ENCODE data around the gene CDADC1. TPM values are rescaled to one million over a fixed set of nuclear protein-coding genes. Genes with fewer than 3 reads are reported as not detected.

The CDADC1 gene
- total RNA-seq, 1 experiment from 2014 or later = 7.6 TPM

DNA sequence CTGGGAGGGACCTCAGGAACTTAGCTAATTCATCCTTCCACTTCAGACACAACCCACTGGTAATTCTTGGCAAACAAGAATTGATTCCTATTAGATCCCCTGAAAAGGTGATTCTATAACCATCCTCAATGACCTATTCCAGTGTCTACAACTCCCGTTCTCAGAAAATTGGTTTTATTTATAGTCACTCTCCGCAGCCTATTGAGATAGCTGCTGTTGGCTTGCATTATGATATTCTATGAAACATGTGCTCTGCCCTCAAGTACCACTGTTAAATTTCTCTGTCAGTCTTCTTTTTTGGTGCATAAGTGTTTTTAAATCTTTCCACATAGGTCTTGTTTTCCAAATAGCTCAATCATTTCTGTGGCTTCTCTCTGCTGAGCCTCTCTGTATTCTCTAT is 75.0 kb downstream of the CDADC1 start (continued):
- TF ChIP-seq, protein P1, sequence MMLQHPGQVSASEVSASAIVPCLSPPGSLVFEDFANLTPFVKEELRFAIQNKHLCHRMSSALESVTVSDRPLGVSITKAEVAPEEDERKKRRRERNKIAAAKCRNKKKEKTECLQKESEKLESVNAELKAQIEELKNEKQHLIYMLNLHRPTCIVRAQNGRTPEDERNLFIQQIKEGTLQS (IDR thresholded peaks at IDR 0.05) = no peak
- TF ChIP-seq POLR2AphosphoS5 (IDR thresholded peaks at IDR 0.05; ENCODE audit: low read depth, low read length) = no peak

DNA sequence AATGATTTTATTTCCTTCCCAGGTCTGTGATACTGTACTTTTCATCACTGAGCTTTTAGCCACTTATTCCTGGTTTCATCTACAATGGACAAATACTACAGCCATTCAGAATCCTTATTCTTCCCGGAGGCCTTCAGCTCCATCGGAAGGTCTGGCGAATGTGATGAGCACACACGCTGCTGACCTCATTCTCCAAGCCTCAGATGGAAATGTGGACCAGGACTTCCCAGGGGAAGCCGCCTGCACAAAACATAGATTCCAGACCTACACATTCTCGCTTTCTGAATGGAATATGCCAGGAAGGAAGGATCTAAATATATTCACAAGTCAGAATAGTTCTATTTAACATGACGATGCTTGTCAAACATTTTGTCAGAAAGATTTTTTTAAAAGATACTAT is 75.6 kb downstream of the CDADC1 start:
- Histone ChIP-seq H3K4me3 (replicated peaks in 1 of 2; ENCODE audit: low read depth in 1 of 2, low read length in 2 of 2) (no peak overlapping the region), H3K9me3 (ENCODE audit: control insufficient read depth in 1 of 2, insufficient read depth in 1 of 2, low read depth in 1 of 2, low read length in 2 of 2) (no peaks in the 10 kb centered on the region), H3K4me1 (ENCODE audit: control insufficient read depth in 1 of 2, insufficient read depth in 2 of 2, low read length in 2 of 2) (no peaks in the 10 kb centered on the region), H4K20me1 (ENCODE audit: insufficient read depth) (no peaks in the 10 kb centered on the region), H3K27me3 (ENCODE audit: insufficient read depth, low read length) (no peaks in the 10 kb centered on the region), H2AFZ (ENCODE audit: low read depth, low read length, poor library complexity, severe bottlenecking) (no peak overlapping the region), H3K9me2 (ENCODE audit: insufficient read depth) (no peaks in the 10 kb centered on the region), H3K4me2 (ENCODE audit: low read length) (no peak overlapping the region), H3K36me3 (ENCODE audit: control insufficient read depth in 1 of 2, insufficient read depth in 2 of 2, low read length in 2 of 2) (no peaks in the 10 kb centered on the region), H3K9ac (ENCODE audit: low read length) (no peak overlapping the region), H3K27ac (ENCODE audit: low read depth, low read length) (no peak overlapping the region), H3K79me2 (ENCODE audit: insufficient read depth, low read length) (no peaks in the 10 kb centered on the region)
- intact Hi-C loops (cut with micrococcal nuclease) = loop anchor here (10.0 kb wide), 1 partner anchor 1951 kb away; no protein-coding TSS in a partner anchor
- RAD21 ChIA-PET (ENCODE audit: low non-redundant PET in 1 of 2, low total read pairs in 2 of 2, uncharacterized antibody in 2 of 2, unreplicated experiment in 2 of 2) = no interaction called here
- TF ChIP-seq SIN3A (IDR thresholded peaks at IDR 0.05; ENCODE audit: low read depth) = no peak
- TF ChIP-seq ZNF274 (IDR thresholded peaks at IDR 0.05; ENCODE audit: low read depth, low read length) = no peak
- TF ChIP-seq, protein P2, sequence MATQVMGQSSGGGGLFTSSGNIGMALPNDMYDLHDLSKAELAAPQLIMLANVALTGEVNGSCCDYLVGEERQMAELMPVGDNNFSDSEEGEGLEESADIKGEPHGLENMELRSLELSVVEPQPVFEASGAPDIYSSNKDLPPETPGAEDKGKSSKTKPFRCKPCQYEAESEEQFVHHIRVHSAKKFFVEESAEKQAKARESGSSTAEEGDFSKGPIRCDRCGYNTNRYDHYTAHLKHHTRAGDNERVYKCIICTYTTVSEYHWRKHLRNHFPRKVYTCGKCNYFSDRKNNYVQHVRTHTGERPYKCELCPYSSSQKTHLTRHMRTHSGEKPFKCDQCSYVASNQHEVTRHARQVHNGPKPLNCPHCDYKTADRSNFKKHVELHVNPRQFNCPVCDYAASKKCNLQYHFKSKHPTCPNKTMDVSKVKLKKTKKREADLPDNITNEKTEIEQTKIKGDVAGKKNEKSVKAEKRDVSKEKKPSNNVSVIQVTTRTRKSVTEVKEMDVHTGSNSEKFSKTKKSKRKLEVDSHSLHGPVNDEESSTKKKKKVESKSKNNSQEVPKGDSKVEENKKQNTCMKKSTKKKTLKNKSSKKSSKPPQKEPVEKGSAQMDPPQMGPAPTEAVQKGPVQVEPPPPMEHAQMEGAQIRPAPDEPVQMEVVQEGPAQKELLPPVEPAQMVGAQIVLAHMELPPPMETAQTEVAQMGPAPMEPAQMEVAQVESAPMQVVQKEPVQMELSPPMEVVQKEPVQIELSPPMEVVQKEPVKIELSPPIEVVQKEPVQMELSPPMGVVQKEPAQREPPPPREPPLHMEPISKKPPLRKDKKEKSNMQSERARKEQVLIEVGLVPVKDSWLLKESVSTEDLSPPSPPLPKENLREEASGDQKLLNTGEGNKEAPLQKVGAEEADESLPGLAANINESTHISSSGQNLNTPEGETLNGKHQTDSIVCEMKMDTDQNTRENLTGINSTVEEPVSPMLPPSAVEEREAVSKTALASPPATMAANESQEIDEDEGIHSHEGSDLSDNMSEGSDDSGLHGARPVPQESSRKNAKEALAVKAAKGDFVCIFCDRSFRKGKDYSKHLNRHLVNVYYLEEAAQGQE (IDR thresholded peaks at IDR 0.05; ENCODE audit: low read depth) = no peak
- TF ChIP-seq ELF1 (IDR thresholded peaks at IDR 0.05; ENCODE audit: borderline replicate concordance, low read depth) = no peak
- TF ChIP-seq EZH2 (IDR thresholded peaks at IDR 0.05) = no peak
- no peak for TF ChIP-seq SP1 (IDR thresholded peaks at IDR 0.05; ENCODE audit: low read depth)
- TF ChIP-seq EGR1 (IDR thresholded peaks at IDR 0.05; ENCODE audit: low read depth) = no peak
- no peak for TF ChIP-seq SRF (IDR thresholded peaks at IDR 0.05; ENCODE audit: low read depth)
- TF ChIP-seq EZH2phosphoT487 (IDR thresholded peaks at IDR 0.05; ENCODE audit: borderline replicate concordance) = no peak
- no peak for TF ChIP-seq ZFX (IDR thresholded peaks at IDR 0.05)
- no peak for TF ChIP-seq POLR2AphosphoS5 (IDR thresholded peaks at IDR 0.05; ENCODE audit: low read depth, low read length)
- no peak for TF ChIP-seq JUND (IDR thresholded peaks at IDR 0.05)
- TF ChIP-seq CEBPB (IDR thresholded peaks at IDR 0.05; ENCODE audit: low read depth) = no peak
- TF ChIP-seq FOSL1 (IDR thresholded peaks at IDR 0.05; ENCODE audit: low read depth) = no peak
- TF ChIP-seq, protein P3, sequence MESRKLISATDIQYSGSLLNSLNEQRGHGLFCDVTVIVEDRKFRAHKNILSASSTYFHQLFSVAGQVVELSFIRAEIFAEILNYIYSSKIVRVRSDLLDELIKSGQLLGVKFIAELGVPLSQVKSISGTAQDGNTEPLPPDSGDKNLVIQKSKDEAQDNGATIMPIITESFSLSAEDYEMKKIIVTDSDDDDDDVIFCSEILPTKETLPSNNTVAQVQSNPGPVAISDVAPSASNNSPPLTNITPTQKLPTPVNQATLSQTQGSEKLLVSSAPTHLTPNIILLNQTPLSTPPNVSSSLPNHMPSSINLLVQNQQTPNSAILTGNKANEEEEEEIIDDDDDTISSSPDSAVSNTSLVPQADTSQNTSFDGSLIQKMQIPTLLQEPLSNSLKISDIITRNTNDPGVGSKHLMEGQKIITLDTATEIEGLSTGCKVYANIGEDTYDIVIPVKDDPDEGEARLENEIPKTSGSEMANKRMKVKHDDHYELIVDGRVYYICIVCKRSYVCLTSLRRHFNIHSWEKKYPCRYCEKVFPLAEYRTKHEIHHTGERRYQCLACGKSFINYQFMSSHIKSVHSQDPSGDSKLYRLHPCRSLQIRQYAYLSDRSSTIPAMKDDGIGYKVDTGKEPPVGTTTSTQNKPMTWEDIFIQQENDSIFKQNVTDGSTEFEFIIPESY (IDR thresholded peaks at IDR 0.05; ENCODE audit: extremely low read depth, insufficient replicate concordance, low read length) = no peak
- ATAC-seq = no peak
- no TSS peak for BruUV-seq (replicated peaks)
- no peak for DNase-seq (ENCODE audit: low read depth, low spot score)
- POLR2A ChIA-PET = no interaction called here
- CTCF ChIA-PET = no interaction called here
